ENCODE data around the gene TRIM62. TPM values are rescaled to one million over a fixed set of nuclear protein-coding genes. Genes with fewer than 3 reads are reported as not detected.

TRIM62 gene
- total and polyA plus RNA-seq, 2 donors, result 1.8 to 7.8 TPM

GRCh38 chr1:33219886-33220661 is 38.2 kb upstream of the TRIM62 start:
- H3K27ac ChIP-seq (ENCODE audit: low read depth in 1 of 2, low read length in 1 of 2), result no peak overlapping the region
- H3K9me3 ChIP-seq (ENCODE audit: control insufficient read depth in 2 of 2, insufficient read depth in 1 of 2, low read length in 1 of 2), result no peaks in the 10 kb centered on the region
- 95% methylated on average over 7 of the region's 7 CpGs for WGBS
- H3K4me1 ChIP-seq (ENCODE audit: control insufficient read depth in 2 of 2, insufficient read depth in 2 of 2, low read length in 2 of 2), result no peaks in the 10 kb centered on the region
- H3K27me3 ChIP-seq (ENCODE audit: control insufficient read depth in 2 of 2, insufficient read depth in 1 of 2, low read length in 1 of 2), result no peaks in the 10 kb centered on the region
- H3K4me3 ChIP-seq (ENCODE audit: low read length in 2 of 2), result no peak overlapping the region
- no peak for DNase-seq (ENCODE audit: low read depth in 6 of 9, low spot score in 9 of 9)
- H3K36me3 ChIP-seq (ENCODE audit: control insufficient read depth in 2 of 2, insufficient read depth in 2 of 2, low read length in 1 of 2), result no peaks in the 10 kb centered on the region

DNA sequence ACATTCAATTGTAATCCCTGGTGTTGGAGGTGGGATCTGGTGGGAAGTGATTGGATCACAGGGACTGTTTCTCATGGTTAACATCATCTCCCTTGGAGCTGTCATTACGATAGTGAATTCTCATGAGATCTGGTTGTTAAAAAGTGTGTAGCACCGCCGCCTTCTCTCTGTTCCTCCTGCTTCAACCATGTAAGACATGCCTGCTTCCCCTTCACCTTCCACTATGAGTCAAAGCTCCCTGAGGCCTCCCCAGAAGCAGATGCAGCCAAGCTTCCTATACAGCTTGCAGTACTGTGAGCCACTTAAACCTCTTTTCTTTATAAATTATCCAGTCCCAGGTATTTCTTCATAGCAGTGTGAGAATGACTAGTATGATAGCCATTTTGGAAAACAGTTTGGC is 30.1 kb upstream of the TRIM62 start:
- DNase-seq (ENCODE audit: low read depth in 6 of 9, low spot score in 9 of 9), result no peak
- no peak overlapping the region for H3K27ac ChIP-seq (ENCODE audit: low read depth in 1 of 2, low read length in 1 of 2)
- no peak overlapping the region for H3K4me3 ChIP-seq (ENCODE audit: low read length in 2 of 2)
- WGBS, result 98% methylated on average over 3 of the region's 3 CpGs
- H3K4me1 ChIP-seq (ENCODE audit: control insufficient read depth in 2 of 2, insufficient read depth in 2 of 2, low read length in 2 of 2), result no peaks in the 10 kb centered on the region
- H3K36me3 ChIP-seq (ENCODE audit: control insufficient read depth in 2 of 2, insufficient read depth in 2 of 2, low read length in 1 of 2), result no peaks in the 10 kb centered on the region
- no peaks in the 10 kb centered on the region for H3K27me3 ChIP-seq (ENCODE audit: control insufficient read depth in 2 of 2, insufficient read depth in 1 of 2, low read length in 1 of 2)
- H3K9me3 ChIP-seq (ENCODE audit: control insufficient read depth in 2 of 2, insufficient read depth in 1 of 2, low read length in 1 of 2), result no peaks in the 10 kb centered on the region

- 91% methylated on average over 2 of the region's 2 CpGs for WGBS
These were observed 24.5 kb upstream of the TRIM62 start for GRCh38 chr1:33206340-33206739.

GRCh38 chr1:33195556-33195955 is 13.7 kb upstream of the TRIM62 start:
- no peak overlapping the region for H3K4me3 ChIP-seq (ENCODE audit: low read length in 2 of 2)
- no peaks in the 10 kb centered on the region for H3K36me3 ChIP-seq (ENCODE audit: control insufficient read depth in 2 of 2, insufficient read depth in 2 of 2, low read length in 1 of 2)
- H3K4me1 ChIP-seq (ENCODE audit: control insufficient read depth in 2 of 2, insufficient read depth in 2 of 2, low read length in 2 of 2), result no peaks in the 10 kb centered on the region
- 94% methylated on average over 2 of the region's 2 CpGs for WGBS
- H3K9me3 ChIP-seq (ENCODE audit: control insufficient read depth in 2 of 2, insufficient read depth in 1 of 2, low read length in 1 of 2), result no peaks in the 10 kb centered on the region
- no peak overlapping the region for H3K27ac ChIP-seq (ENCODE audit: low read depth in 1 of 2, low read length in 1 of 2)
- DNase-seq (ENCODE audit: low read depth in 6 of 9, low spot score in 9 of 9), result no peak
- peaks cover 0 to under 1% of the 10 kb centered on the region in 2 donors for H3K27me3 ChIP-seq (ENCODE audit: control insufficient read depth in 2 of 2, insufficient read depth in 1 of 2, low read length in 1 of 2)

More at GRCh38 chr1:33206340-33206739, 24.5 kb upstream of the TRIM62 start:
- H3K27me3 ChIP-seq (ENCODE audit: control insufficient read depth in 2 of 2, insufficient read depth in 1 of 2, low read length in 1 of 2), result no peaks in the 10 kb centered on the region
- no peaks in the 10 kb centered on the region for H3K36me3 ChIP-seq (ENCODE audit: control insufficient read depth in 2 of 2, insufficient read depth in 2 of 2, low read length in 1 of 2)
- no peak overlapping the region for H3K27ac ChIP-seq (ENCODE audit: low read depth in 1 of 2, low read length in 1 of 2)
- H3K9me3 ChIP-seq (ENCODE audit: control insufficient read depth in 2 of 2, insufficient read depth in 1 of 2, low read length in 1 of 2), result no peaks in the 10 kb centered on the region
- H3K4me1 ChIP-seq (ENCODE audit: control insufficient read depth in 2 of 2, insufficient read depth in 2 of 2, low read length in 2 of 2), result no peaks in the 10 kb centered on the region
- H3K4me3 ChIP-seq (ENCODE audit: low read length in 2 of 2), result no peak overlapping the region
- no peak for DNase-seq (ENCODE audit: low read depth in 6 of 9, low spot score in 9 of 9)

DNA sequence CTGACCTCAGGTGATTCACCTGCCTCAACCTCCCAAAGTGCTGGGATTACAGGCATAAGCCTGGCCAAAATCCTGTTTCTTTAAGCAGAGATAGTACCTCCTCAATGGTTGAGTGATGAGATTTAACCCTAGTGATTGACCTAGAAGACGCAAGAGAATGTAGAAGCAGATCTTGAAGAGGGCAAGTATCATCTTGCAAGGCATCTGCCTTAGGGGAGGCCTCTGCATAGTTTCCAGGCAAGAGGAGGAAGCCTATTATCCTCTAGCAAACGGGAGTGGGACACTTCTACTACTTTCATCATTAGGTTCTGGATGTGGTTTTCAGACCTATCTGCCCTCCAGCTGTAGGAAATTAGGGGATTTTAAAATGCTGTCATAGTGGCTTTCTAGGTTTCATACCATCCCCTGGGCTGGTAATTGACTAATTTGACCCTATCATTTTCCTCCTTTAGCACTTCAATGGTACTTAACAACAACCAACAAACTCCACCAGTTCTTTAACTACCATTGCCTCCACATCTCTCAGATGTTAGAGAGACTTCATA is 10.0 kb upstream of the TRIM62 start:
- 84% methylated on average over 2 of the region's 2 CpGs for WGBS
- H3K27me3 ChIP-seq (ENCODE audit: control insufficient read depth in 2 of 2, insufficient read depth in 1 of 2, low read length in 1 of 2), result no peaks in the 10 kb centered on the region
- H3K9me3 ChIP-seq (ENCODE audit: control insufficient read depth in 2 of 2, insufficient read depth in 1 of 2, low read length in 1 of 2), result no peaks in the 10 kb centered on the region
- H3K36me3 ChIP-seq (ENCODE audit: control insufficient read depth in 2 of 2, insufficient read depth in 2 of 2, low read length in 1 of 2), result no peaks in the 10 kb centered on the region
- no peak overlapping the region for H3K4me3 ChIP-seq (ENCODE audit: low read length in 2 of 2)
- DNase-seq (ENCODE audit: low read depth in 6 of 9, low spot score in 9 of 9), result no peak
- no peaks in the 10 kb centered on the region for H3K4me1 ChIP-seq (ENCODE audit: control insufficient read depth in 2 of 2, insufficient read depth in 2 of 2, low read length in 2 of 2)
- no peak overlapping the region for H3K27ac ChIP-seq (ENCODE audit: low read depth in 1 of 2, low read length in 1 of 2)

DNA sequence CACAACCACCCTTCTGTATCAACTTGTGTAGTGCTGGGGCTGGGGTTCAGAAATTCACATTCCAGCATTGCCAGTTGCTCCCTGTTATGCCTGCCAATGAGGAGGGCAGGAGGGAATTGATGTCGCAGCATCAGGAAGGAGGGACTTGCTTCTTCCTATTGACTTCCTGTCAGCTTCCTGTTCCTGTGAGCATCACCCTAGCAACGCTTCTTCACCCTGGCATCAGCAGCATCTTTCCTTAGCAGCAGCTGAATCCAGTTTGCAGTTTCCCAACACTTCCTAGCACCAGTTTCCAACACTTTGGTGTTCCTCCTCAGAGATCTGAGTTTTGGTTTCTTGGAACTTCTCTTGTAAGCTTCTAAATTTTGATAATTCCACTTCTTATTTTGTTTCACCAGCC is 8.9 kb upstream of the TRIM62 start:
- Histone ChIP-seq H3K27me3 (ENCODE audit: control insufficient read depth in 2 of 2, insufficient read depth in 1 of 2, low read length in 1 of 2) (no peaks in the 10 kb centered on the region), H3K4me1 (ENCODE audit: control insufficient read depth in 2 of 2, insufficient read depth in 2 of 2, low read length in 2 of 2) (no peaks in the 10 kb centered on the region), H3K36me3 (ENCODE audit: control insufficient read depth in 2 of 2, insufficient read depth in 2 of 2, low read length in 1 of 2) (no peaks in the 10 kb centered on the region), H3K4me3 (ENCODE audit: low read length in 2 of 2) (no peak overlapping the region), H3K27ac (ENCODE audit: low read depth in 1 of 2, low read length in 1 of 2) (no peak overlapping the region), H3K9me3 (ENCODE audit: control insufficient read depth in 2 of 2, insufficient read depth in 1 of 2, low read length in 1 of 2) (no peaks in the 10 kb centered on the region)
- DNase-seq (ENCODE audit: low read depth in 6 of 9, low spot score in 9 of 9), result no peak
- 79% methylated on average over 2 of the region's 2 CpGs for WGBS

DNA sequence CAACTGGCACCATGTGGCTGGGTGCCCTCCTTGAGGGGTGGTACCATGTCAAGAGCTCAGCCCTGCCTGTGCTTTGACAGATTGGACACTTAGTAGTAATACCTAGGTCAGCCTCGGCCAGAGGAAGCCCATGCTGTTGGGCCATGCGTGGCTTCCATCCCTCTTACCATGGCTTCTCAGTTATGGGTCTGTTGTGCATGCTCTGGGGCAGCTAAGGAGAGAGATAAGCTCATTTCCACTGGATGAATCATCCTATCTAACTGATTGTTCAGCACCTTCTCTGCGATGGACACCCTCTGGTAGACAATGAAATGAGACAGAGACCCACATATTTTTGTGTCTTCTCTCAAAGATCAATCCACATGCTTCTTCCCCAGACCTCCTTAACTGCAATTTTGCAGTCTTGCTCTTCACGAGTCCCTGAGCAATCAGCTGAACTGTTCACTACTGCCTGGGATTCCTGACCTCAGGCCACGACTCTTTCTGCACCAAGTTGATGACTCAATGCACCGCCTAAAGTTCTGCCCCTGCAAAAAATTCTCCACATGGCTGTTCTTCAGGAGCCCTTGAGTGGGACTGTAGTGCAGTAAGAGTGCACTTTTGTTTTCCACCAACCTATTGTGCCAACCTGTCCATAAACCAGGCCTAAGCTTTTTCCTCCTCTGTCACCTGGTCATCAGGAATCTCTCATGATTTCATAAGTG is 6.9 kb upstream of the TRIM62 start:
- Histone ChIP-seq H3K27me3 (ENCODE audit: control insufficient read depth in 2 of 2, insufficient read depth in 1 of 2, low read length in 1 of 2) (no peaks in the 10 kb centered on the region), H3K36me3 (ENCODE audit: control insufficient read depth in 2 of 2, insufficient read depth in 2 of 2, low read length in 1 of 2) (no peaks in the 10 kb centered on the region), H3K27ac (ENCODE audit: low read depth in 1 of 2, low read length in 1 of 2) (no peak overlapping the region), H3K4me3 (ENCODE audit: low read length in 2 of 2) (no peak overlapping the region), H3K4me1 (ENCODE audit: control insufficient read depth in 2 of 2, insufficient read depth in 2 of 2, low read length in 2 of 2) (no peaks in the 10 kb centered on the region), H3K9me3 (ENCODE audit: control insufficient read depth in 2 of 2, insufficient read depth in 1 of 2, low read length in 1 of 2) (no peaks in the 10 kb centered on the region)
- DNase-seq (ENCODE audit: low read depth in 6 of 9, low spot score in 9 of 9), result no peak
- WGBS, result 95% methylated on average over 6 of the region's 6 CpGs

GRCh38 chr1:33186936-33187335 is 5.1 kb upstream of the TRIM62 start:
- no peak overlapping the region for H3K4me3 ChIP-seq (ENCODE audit: low read length in 2 of 2)
- H3K27me3 ChIP-seq (ENCODE audit: control insufficient read depth in 2 of 2, insufficient read depth in 1 of 2, low read length in 1 of 2), result peaks cover 0 to 3% of the 10 kb centered on the region in 2 donors
- H3K4me1 ChIP-seq (ENCODE audit: control insufficient read depth in 2 of 2, insufficient read depth in 2 of 2, low read length in 2 of 2), result peaks cover 4 to 7% of the 10 kb centered on the region in 2 donors
- H3K9me3 ChIP-seq (ENCODE audit: control insufficient read depth in 2 of 2, insufficient read depth in 1 of 2, low read length in 1 of 2), result no peaks in the 10 kb centered on the region
- H3K27ac ChIP-seq (ENCODE audit: low read depth in 1 of 2, low read length in 1 of 2), result no peak overlapping the region
- DNase-seq (ENCODE audit: low read depth in 6 of 9, low spot score in 9 of 9), result no peak
- no peaks in the 10 kb centered on the region for H3K36me3 ChIP-seq (ENCODE audit: control insufficient read depth in 2 of 2, insufficient read depth in 2 of 2, low read length in 1 of 2)
- 94% methylated on average over 1 of the region's 1 CpG for WGBS

GRCh38 chr1:33185541-33185940 is 3.7 kb upstream of the TRIM62 start:
- H3K36me3 ChIP-seq (ENCODE audit: control insufficient read depth in 2 of 2, insufficient read depth in 2 of 2, low read length in 1 of 2), result no peaks in the 10 kb centered on the region
- peaks cover 4 to 14% of the 10 kb centered on the region in 2 donors for H3K4me1 ChIP-seq (ENCODE audit: control insufficient read depth in 2 of 2, insufficient read depth in 2 of 2, low read length in 2 of 2)
- no peak overlapping the region for H3K4me3 ChIP-seq (ENCODE audit: low read length in 2 of 2)
- no peak for DNase-seq (ENCODE audit: low read depth in 6 of 9, low spot score in 9 of 9)
- peaks cover 0 to 3% of the 10 kb centered on the region in 2 donors for H3K27me3 ChIP-seq (ENCODE audit: control insufficient read depth in 2 of 2, insufficient read depth in 1 of 2, low read length in 1 of 2)
- H3K9me3 ChIP-seq (ENCODE audit: control insufficient read depth in 2 of 2, insufficient read depth in 1 of 2, low read length in 1 of 2), result no peaks in the 10 kb centered on the region
- no peak overlapping the region for H3K27ac ChIP-seq (ENCODE audit: low read depth in 1 of 2, low read length in 1 of 2)

Measured in thymus (tissue), 11 donors.